ENCODE measurements around the gene MARCHF4. TPM values are rescaled to one million over a fixed set of nuclear protein-coding genes. Genes with fewer than 3 reads are reported as not detected.

The MARCHF4 gene
- total and polyA plus RNA-seq, 2 of the 4 experiments (the other 2 are of a cell fraction): 2.3 to 12.0 TPM

DNA sequence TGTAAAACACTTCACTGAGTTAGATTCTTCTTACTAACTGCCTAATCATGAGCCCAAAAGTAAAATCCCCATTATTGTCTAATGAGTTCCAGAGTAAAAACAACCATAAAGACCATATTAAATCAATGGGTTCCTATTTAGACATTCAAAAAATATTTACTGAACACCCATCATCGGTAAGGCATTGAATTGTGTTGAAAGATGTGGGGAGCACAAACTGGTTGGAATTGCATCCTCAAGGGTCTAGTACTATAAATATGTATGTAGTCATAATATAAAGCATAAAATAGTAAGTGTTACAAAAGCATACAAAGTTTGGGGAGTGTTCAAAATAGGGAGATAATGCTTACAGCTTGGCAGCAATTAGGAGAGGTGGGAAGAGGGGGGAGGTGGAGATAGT is 3.0 kb upstream of the MARCHF4 start:
- intact Hi-C loops (cut with micrococcal nuclease): no loop called here

More for the DNA sequence above, 3.0 kb upstream of the MARCHF4 start:
- DNase-seq: no peak
- no CpG with 5 or more reads among the region's 1 CpG for WGBS, 2 experiments (ENCODE audit: extremely low coverage in 2 of 2, insufficient read length in 1 of 2)
- dilution Hi-C loops (cut with HindIII; ENCODE audit: low sequenced_read_pairs, unreplicated experiment) (no loop called here), in situ Hi-C loops (cut with MboI; ENCODE audit: low sequenced_read_pairs) (no loop called here)
- Histone ChIP-seq H2BK120ac (ENCODE audit: low read depth, low read length) (peak overlapping the region; percentile 42), H2AFZ (replicated peaks; ENCODE audit: low read length, poor library complexity) (no peak overlapping the region), H3K23ac (ENCODE audit: low read depth, low read length) (no peak overlapping the region), H3K27ac (ENCODE audit: insufficient read depth, low read length) (no peak overlapping the region), H4K5ac (ENCODE audit: low read depth, low read length) (no peak overlapping the region), H3K79me1 (ENCODE audit: low read depth in 1 of 2, low read length in 2 of 2) (peaks cover 0 to 10% of the 10 kb centered on the region in 2 experiments; a peak in 2 of 4 replicates), H3K4me1 (ENCODE audit: control insufficient read depth, insufficient read depth, low read length) (peaks cover 11% of the 10 kb centered on the region; the same call in 1 of the 2 replicates), H2AK9ac (replicated peaks; ENCODE audit: low read depth, low read length, poor library complexity) (no peak overlapping the region), H4K91ac (ENCODE audit: insufficient read depth, low read depth, low read length) (peak overlapping the region; percentile 57; the same call in 1 of the 2 replicates), H4K20me1 (ENCODE audit: insufficient read depth, low read length) (peaks cover 5% of the 10 kb centered on the region), H3K27me3 (ENCODE audit: control insufficient read depth, insufficient read depth, low read length) (no peaks in the 10 kb centered on the region), H3K18ac (ENCODE audit: low read depth, low read length) (no peak overlapping the region), H2AK5ac (ENCODE audit: low read depth, low read length) (no peak overlapping the region), H3K9me3 (ENCODE audit: control insufficient read depth, insufficient read depth, low read length) (no peaks in the 10 kb centered on the region), H2BK5ac (ENCODE audit: low read depth, low read length, poor library complexity, severe bottlenecking) (no peak overlapping the region), H2BK15ac (ENCODE audit: low read depth, low read length) (peak overlapping the region; percentile 70; the same call in 2 of the 3 replicates), H3K56ac (ENCODE audit: extremely low read depth, insufficient read depth, low read length) (no peak overlapping the region), H3K14ac (replicated peaks; ENCODE audit: low read depth, low read length) (0 out of 2 replicates have a peak overlapping the region, but pooled peaks have one; percentile 51), H3K4ac (ENCODE audit: low read depth, low read length) (peak overlapping the region; percentile 54; the same call in 1 of the 2 replicates), H4K8ac (ENCODE audit: low read depth in 2 of 2, low read length in 2 of 2) (no peak overlapping the region), H3K4me3 (ENCODE audit: insufficient read depth, low read depth, low read length) (no peak overlapping the region), H3K9me1 (ENCODE audit: insufficient read depth, low read length) (peaks cover 8% of the 10 kb centered on the region), H3K4me2 (ENCODE audit: low read depth, low read length) (no peak overlapping the region), H3K36me3 (ENCODE audit: control insufficient read depth, insufficient read depth, low read length) (no peaks in the 10 kb centered on the region), H2BK20ac (ENCODE audit: low read depth, low read length) (no peak overlapping the region), H3K9ac (ENCODE audit: low read depth, low read length) (no peak overlapping the region)
- no TSS peak for BruUV-seq (replicated peaks)
- POLR2A ChIA-PET (ENCODE audit: unreplicated experiment): no interaction called here
- no peak for ATAC-seq (ENCODE audit: low read depth)
- CTCF ChIA-PET: no interaction called here
- TF ChIP-seq POLR2A (IDR thresholded peaks at IDR 0.05; ENCODE audit: low read depth, low read length): no peak
- TF ChIP-seq, protein P1, sequence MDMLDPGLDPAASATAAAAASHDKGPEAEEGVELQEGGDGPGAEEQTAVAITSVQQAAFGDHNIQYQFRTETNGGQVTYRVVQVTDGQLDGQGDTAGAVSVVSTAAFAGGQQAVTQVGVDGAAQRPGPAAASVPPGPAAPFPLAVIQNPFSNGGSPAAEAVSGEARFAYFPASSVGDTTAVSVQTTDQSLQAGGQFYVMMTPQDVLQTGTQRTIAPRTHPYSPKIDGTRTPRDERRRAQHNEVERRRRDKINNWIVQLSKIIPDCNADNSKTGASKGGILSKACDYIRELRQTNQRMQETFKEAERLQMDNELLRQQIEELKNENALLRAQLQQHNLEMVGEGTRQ (IDR thresholded peaks at IDR 0.05; ENCODE audit: low read depth, low read length): no peak
- no peak for TF ChIP-seq RFX5 (IDR thresholded peaks at IDR 0.05; ENCODE audit: low read depth, low read length)
- TF ChIP-seq MXI1 (IDR thresholded peaks at IDR 0.05; ENCODE audit: borderline replicate concordance, low read depth, low read length): no peak
- no peak for TF ChIP-seq FOS (IDR thresholded peaks at IDR 0.05; ENCODE audit: low read depth, low read length)
- TF ChIP-seq MAFK (IDR thresholded peaks at IDR 0.05; ENCODE audit: low read depth, low read length): no peak
- TF ChIP-seq RCOR1 (IDR thresholded peaks at IDR 0.05; ENCODE audit: insufficient replicate concordance, low read length): no peak
- TF ChIP-seq ELK1 (IDR thresholded peaks at IDR 0.05; ENCODE audit: borderline replicate concordance, low read depth, low read length): no peak
- TF ChIP-seq, protein P2, sequence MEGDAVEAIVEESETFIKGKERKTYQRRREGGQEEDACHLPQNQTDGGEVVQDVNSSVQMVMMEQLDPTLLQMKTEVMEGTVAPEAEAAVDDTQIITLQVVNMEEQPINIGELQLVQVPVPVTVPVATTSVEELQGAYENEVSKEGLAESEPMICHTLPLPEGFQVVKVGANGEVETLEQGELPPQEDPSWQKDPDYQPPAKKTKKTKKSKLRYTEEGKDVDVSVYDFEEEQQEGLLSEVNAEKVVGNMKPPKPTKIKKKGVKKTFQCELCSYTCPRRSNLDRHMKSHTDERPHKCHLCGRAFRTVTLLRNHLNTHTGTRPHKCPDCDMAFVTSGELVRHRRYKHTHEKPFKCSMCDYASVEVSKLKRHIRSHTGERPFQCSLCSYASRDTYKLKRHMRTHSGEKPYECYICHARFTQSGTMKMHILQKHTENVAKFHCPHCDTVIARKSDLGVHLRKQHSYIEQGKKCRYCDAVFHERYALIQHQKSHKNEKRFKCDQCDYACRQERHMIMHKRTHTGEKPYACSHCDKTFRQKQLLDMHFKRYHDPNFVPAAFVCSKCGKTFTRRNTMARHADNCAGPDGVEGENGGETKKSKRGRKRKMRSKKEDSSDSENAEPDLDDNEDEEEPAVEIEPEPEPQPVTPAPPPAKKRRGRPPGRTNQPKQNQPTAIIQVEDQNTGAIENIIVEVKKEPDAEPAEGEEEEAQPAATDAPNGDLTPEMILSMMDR (conservative IDR thresholded peaks at IDR 0.05; ENCODE audit: low read depth, low read length): no peak
- no peak for TF ChIP-seq CHD1 (IDR thresholded peaks at IDR 0.05; ENCODE audit: low read depth, low read length)
- no peak for TF ChIP-seq NFE2L2 (IDR thresholded peaks at IDR 0.05; ENCODE audit: low read depth, low read length)
- TF ChIP-seq CEBPB (IDR thresholded peaks at IDR 0.05; ENCODE audit: low read depth, low read length): no peak
- no peak for TF ChIP-seq RAD21 (IDR thresholded peaks at IDR 0.05; ENCODE audit: low read length)
- no peak for TF ChIP-seq BHLHE40 (IDR thresholded peaks at IDR 0.05; ENCODE audit: low read depth, low read length)
- TF ChIP-seq MAZ (IDR thresholded peaks at IDR 0.05; ENCODE audit: borderline replicate concordance, low read depth, low read length): no peak
- TF ChIP-seq SMC3 (IDR thresholded peaks at IDR 0.05; ENCODE audit: low read depth, low read length): no peak

All from IMR-90 (cell line).